Gastroesophageal sphincter (tissue), 3 donors: ENCODE measurements around the gene TNS3.

Source experiments
- EP300 ChIP-seq: sonication (generic); formaldehyde crosslinking; IDR thresholded peaks from one replicate; pipeline ENCODE4 v1.6.1; 2017; ENCODE audit warnings: antibody characterized with exemption, mild to moderate bottlenecking
- POLR2A ChIP-seq, 2 donors: fragments of 450-650 bp; IDR thresholded peaks; one replicate each; pipeline ENCODE4 v1.6.1; 2017; ENCODE audit warnings: antibody characterized with exemption in 2 of 2, mild to moderate bottlenecking in 2 of 2, moderate library complexity in 1 of 2
- POLR2AphosphoS5 ChIP-seq: sonication (generic); formaldehyde crosslinking; IDR thresholded peaks from one replicate; pipeline ENCODE4 v1.6.1; 2017; ENCODE audit warnings: antibody characterized with exemption
- TF ChIP-seq, protein P1 (sequence below), 4 experiments: fragments of 200-600 bp in 2 of 4; fragments of 450-650 bp in 2 of 4; sonication (generic) in 1 of 4; IDR thresholded peaks; one replicate each; pipeline ENCODE4 v1.5.1; 2017 to 2019; ENCODE audit warnings: antibody characterized with exemption in 4 of 4, mild to moderate bottlenecking in 2 of 4, moderate library complexity in 2 of 4

DNA sequence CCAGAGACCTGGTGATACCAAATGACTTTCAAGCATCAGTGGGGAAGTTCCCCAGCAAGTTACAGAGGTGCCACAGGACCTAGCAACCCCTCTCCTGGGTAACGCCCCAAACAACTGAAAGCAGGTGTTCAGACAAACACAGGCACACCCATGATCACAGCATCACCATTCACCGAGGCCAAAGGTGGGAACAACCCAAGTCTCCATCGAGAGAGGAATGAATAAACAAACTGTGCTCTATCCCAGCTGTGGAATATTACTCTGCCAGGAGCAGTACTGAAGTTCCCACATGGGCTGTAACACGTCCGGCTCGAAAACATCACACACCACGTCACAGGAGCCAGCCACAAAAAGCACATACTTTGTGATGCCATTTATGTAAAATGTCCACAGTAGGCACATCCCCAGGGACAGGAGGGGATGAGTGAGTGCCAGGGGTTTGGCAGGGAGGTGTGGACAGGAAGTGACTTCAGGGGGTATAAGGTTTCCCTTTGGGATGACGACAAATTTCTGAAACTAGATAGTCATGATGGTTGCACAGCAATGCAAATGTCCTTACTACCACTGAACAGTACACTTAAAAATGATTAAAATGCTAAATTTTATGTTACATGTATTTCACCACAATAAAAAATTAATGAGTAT lies 222.8 kb downstream of the TNS3 start:
- TF ChIP-seq POLR2AphosphoS5 (no peak), POLR2A (IDR thresholded peaks at IDR 0.05) (no peak), EP300 (no peak)
- TF ChIP-seq, protein P1, sequence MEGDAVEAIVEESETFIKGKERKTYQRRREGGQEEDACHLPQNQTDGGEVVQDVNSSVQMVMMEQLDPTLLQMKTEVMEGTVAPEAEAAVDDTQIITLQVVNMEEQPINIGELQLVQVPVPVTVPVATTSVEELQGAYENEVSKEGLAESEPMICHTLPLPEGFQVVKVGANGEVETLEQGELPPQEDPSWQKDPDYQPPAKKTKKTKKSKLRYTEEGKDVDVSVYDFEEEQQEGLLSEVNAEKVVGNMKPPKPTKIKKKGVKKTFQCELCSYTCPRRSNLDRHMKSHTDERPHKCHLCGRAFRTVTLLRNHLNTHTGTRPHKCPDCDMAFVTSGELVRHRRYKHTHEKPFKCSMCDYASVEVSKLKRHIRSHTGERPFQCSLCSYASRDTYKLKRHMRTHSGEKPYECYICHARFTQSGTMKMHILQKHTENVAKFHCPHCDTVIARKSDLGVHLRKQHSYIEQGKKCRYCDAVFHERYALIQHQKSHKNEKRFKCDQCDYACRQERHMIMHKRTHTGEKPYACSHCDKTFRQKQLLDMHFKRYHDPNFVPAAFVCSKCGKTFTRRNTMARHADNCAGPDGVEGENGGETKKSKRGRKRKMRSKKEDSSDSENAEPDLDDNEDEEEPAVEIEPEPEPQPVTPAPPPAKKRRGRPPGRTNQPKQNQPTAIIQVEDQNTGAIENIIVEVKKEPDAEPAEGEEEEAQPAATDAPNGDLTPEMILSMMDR (IDR thresholded peaks at IDR 0.05): no peak
